GM10248 (cell line): ENCODE data around the gene ADTRP.

Experiments
- CTCF ChIA-PET: fragments of 300-600 bp; sonication (Branson Sonifier 250); formaldehyde crosslinking; extraction: SDS; loops from one replicate; lab custom pipeline; 2021; ENCODE audit warnings: antibody characterized with exemption; lab: Yijun Ruan, JAX
- POLR2A ChIA-PET: fragments of 350-650 bp; sonication (Branson Sonifier 250); formaldehyde crosslinking; extraction: SDS; loops from one replicate; lab custom pipeline; 2020; ENCODE audit warnings: antibody characterized with exemption; lab: Yijun Ruan, JAX
- DNase-seq: peaks from one replicate; pipeline ENCODE4 v3.0.0; 2012; ENCODE audit errors: extremely low spot score
- CTCF ChIP-seq: IDR thresholded peaks from 2 replicates; pipeline ENCODE4 v1.5.1; 2012; ENCODE audit warnings: mild to moderate bottlenecking, low read depth; ENCODE audit errors: extremely low read depth, missing control alignments, control extremely low read depth

The ADTRP gene

GRCh38 chr6:11769811-11770545, 8.6 kb downstream of the ADTRP start:
- POLR2A ChIA-PET, result no interaction called here
- CTCF ChIA-PET, result interaction anchor here (2.7 to 3.4 kb wide), 2 partner anchors 8 to 17 kb away, joined by 12 to 16 read pairs; partner anchors contain the start of gene ADTRP
- TF ChIP-seq CTCF, result no peak
- DNase-seq, result no peak

- ChIA-PET POLR2A (no interaction called here), CTCF (interaction anchor here (2.7 to 3.4 kb wide), 2 partner anchors 9 to 16 kb away, joined by 12 to 16 read pairs; partner anchors contain the start of gene ADTRP)
- no peak for DNase-seq
- no peak for TF ChIP-seq CTCF
Measured at GRCh38 chr6:11769244-11769643, 9.4 kb downstream of the ADTRP start.

GRCh38 chr6:11767978-11768756, 10.4 kb downstream of the ADTRP start:
- CTCF ChIA-PET, result interaction anchor here (0.9 to 3.4 kb wide), 6 partner anchors 10 to 51 kb away, joined by 3 to 16 read pairs (median 3); partner anchors contain the start of gene ADTRP

GRCh38 chr6:11767458-11767857, 11.1 kb downstream of the ADTRP start:
- no peak for DNase-seq
- TF ChIP-seq CTCF, result no peak
- ChIA-PET CTCF (interaction anchor here (1.5 to 3.4 kb wide), 2 partner anchors 13 to 15 kb away, joined by 3 to 16 read pairs; no protein-coding TSS in a partner anchor), POLR2A (no interaction called here)

More at GRCh38 chr6:11767978-11768756, 10.4 kb downstream of the ADTRP start:
- POLR2A ChIA-PET, result no interaction called here
- DNase-seq, result no peak
- TF ChIP-seq CTCF, result no peak

- no peak for DNase-seq
- POLR2A ChIA-PET, result no interaction called here
- TF ChIP-seq CTCF, result no peak
- CTCF ChIA-PET, result interaction anchor here (1.1 to 3.4 kb wide), 5 partner anchors 8 to 19 kb away, joined by 3 to 16 read pairs (median 5); no protein-coding TSS in a partner anchor
Measured at GRCh38 chr6:11766589-11767450, 11.8 kb downstream of the ADTRP start.
